WERI-Rb-1 (cell line): ENCODE data around the gene LSAMP.

Experiments used
- DNase-seq: peaks from one replicate; pipeline ENCODE4 v3.0.0-alpha.2; 2020
- H3K27ac ChIP-seq: fragments of 250-450 bp; sonication (Bioruptor Pico); 2 replicates; pipeline ENCODE4 v1.5.1; 2020; ENCODE audit warnings: mild to moderate bottlenecking, moderate library complexity
- H3K27me3 ChIP-seq: fragments of 250-450 bp; sonication (Bioruptor Pico); 2 replicates; pipeline ENCODE4 v1.5.1; 2021; ENCODE audit warnings: mild to moderate bottlenecking, low read depth, moderate library complexity; ENCODE audit not compliant: insufficient read depth, severe bottlenecking
- H3K36me3 ChIP-seq: fragments of 250-450 bp; sonication (Bioruptor Pico); 2 replicates; pipeline ENCODE4 v1.5.1; 2020; ENCODE audit warnings: mild to moderate bottlenecking, moderate library complexity
- H3K4me3 ChIP-seq: 2 replicates; pipeline ENCODE4 v1.5.1; 2011; ENCODE audit warnings: low read depth, mild to moderate bottlenecking, control low read depth, low read length
- H3K9me3 ChIP-seq: fragments of 250-450 bp; sonication (Bioruptor Pico); 2 replicates; pipeline ENCODE4 v1.5.1; 2021; ENCODE audit warnings: mild to moderate bottlenecking, moderate library complexity; ENCODE audit not compliant: severe bottlenecking
- CTCF ChIP-seq: IDR thresholded peaks from 2 replicates; pipeline ENCODE4 v1.5.1; 2011; ENCODE audit warnings: low read depth, mild to moderate bottlenecking, control low read depth, inconsistent platforms, low read length

The LSAMP gene

GRCh38 chr3:115861166-115861733 is 584.0 kb downstream of the LSAMP start:
- no peak for DNase-seq
- no peaks in the 10 kb centered on the region for H3K9me3 ChIP-seq
- TF ChIP-seq CTCF, result no peak
- H3K27me3 ChIP-seq, result no peaks in the 10 kb centered on the region
- no peaks in the 10 kb centered on the region for H3K36me3 ChIP-seq
- no peak overlapping the region for H3K4me3 ChIP-seq
- H3K27ac ChIP-seq, result no peak overlapping the region

GRCh38 chr3:115860766-115861165 is 584.5 kb downstream of the LSAMP start:
- H3K9me3 ChIP-seq, result no peaks in the 10 kb centered on the region
- H3K27ac ChIP-seq, result no peak overlapping the region
- no peaks in the 10 kb centered on the region for H3K27me3 ChIP-seq
- no peak for TF ChIP-seq CTCF
- no peak overlapping the region for H3K4me3 ChIP-seq
- DNase-seq, result no peak
- no peaks in the 10 kb centered on the region for H3K36me3 ChIP-seq

- Histone ChIP-seq H3K36me3 (no peaks in the 10 kb centered on the region), H3K9me3 (no peaks in the 10 kb centered on the region), H3K27ac (no peak overlapping the region), H3K4me3 (no peak overlapping the region), H3K27me3 (no peaks in the 10 kb centered on the region)
- DNase-seq, result no peak
- TF ChIP-seq CTCF, result no peak
These were observed 586.1 kb downstream of the LSAMP start for GRCh38 chr3:115859002-115859807.

GRCh38 chr3:115857518-115858136 is 587.7 kb downstream of the LSAMP start:
- no peaks in the 10 kb centered on the region for H3K36me3 ChIP-seq
- H3K27me3 ChIP-seq, result no peaks in the 10 kb centered on the region
- H3K27ac ChIP-seq, result no peak overlapping the region
- DNase-seq, result no peak
- TF ChIP-seq CTCF, result no peak
- H3K4me3 ChIP-seq, result no peak overlapping the region
- no peaks in the 10 kb centered on the region for H3K9me3 ChIP-seq

- no peak for DNase-seq
- H3K36me3 ChIP-seq, result no peaks in the 10 kb centered on the region
- H3K27ac ChIP-seq, result no peak overlapping the region
- no peak for TF ChIP-seq CTCF
- H3K4me3 ChIP-seq, result no peak overlapping the region
- no peaks in the 10 kb centered on the region for H3K27me3 ChIP-seq
- H3K9me3 ChIP-seq, result no peaks in the 10 kb centered on the region
These were observed 589.4 kb downstream of the LSAMP start for GRCh38 chr3:115855911-115856310.
